Activated T-cell treated with anti-CD3 and anti-CD28 coated beads for 4 hours (primary cell): Measurements from ENCODE around the gene UVRAG.
"Not testable (repeated sequence)": the region's sequence is repeated elsewhere in the genome, so short reads cannot be mapped to it uniquely, and the experiment has no call there.

Experiments
- DNase-seq: peaks from one replicate; pipeline ENCODE4 v3.0.0-alpha.2; 2020

UVRAG gene

DNA sequence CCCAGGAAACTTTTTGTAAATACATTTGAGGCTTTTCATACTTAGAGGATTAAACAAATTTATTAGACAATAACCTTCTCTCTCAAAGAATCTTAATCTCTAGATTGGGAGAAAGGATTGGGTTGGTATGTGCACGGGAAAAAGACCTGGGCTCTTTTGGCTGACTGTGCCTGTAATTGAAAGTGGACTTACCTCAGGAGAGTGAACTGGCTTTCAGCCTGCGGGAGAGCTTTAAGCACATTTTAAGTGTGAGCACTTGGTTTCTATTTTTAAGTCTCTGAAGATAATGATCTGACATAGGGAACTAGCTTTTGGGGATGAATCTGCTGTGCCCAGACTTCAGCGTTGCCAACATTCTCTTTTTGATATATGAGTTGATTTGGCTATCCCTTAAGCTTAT lies 35.8 kb downstream of the UVRAG start:
- no peak for DNase-seq

- DNase-seq: no peak
These were observed 36.2 kb downstream of the UVRAG start for GRCh38 chr11:75851203-75851602.

DNA sequence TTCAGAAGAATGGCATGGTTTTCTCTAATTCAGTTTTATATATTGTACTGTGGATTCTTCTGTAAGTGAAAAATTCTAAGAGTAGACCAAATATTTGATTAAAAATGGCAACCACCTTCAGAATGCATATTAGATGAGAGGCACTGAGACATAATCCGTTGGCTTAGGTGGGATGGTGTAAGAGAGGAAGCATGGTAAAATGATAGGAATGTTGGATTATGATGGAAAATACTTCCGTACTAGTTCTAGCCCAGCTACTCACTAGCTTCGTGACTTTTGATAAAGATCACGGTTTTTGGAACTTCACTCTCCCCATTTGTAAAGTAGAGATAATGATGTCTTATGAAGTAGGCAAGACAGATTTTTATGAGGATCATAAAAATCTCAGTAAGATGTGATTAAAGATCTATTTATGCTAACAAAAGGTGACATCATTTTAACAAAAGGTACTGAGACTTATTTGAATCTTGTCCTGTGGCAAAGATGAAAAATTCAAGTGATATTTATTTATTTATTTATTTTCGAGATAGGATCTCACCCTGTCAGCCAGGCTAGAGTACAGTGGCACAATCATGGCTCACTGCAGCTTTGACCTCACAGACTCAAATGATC lies 37.5 kb downstream of the UVRAG start:
- no peak for DNase-seq

DNA sequence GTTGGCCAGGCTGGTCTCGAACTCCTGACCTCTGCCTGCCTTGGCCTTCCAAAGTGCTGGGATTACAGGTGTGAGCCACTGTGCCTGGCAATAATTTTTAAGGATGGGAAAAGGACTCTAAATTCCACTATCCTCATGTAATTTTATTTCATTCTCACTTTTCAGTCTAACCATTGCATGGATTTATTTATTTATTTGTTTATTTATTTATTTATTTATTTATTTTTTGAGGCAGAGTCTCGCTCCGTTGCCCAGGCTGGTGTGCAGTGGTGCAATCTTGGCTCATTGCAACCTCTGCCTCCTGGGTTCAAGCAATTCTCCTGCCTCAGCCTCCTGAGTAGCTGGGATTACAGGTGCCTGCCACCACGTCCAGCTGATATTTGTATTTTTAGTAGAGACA lies 38.6 kb downstream of the UVRAG start:
- DNase-seq: not testable (repeated sequence)

- DNase-seq: no peak
These were observed 39.0 kb downstream of the UVRAG start for GRCh38 chr11:75853971-75854370.

- DNase-seq: no peak
These were observed 40.2 kb downstream of the UVRAG start for GRCh38 chr11:75855206-75855605.

DNA sequence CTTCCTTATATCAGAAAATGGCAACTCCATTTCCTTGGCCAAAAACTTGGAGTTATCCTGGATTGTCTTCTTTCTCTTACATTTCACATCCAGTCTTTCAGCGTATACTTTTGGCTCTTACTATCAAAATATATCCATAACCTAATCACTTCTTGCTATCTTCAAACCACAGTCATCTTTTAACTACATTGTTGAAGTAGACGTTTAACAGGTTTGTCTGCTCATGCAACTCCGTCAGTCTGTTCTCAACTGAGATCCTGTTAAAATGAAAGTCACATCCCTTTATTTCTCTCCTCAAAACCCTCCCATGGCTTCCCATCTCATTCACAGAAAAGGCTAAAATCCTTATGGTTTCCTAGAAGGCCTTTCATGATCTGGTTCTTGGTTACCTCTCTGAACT lies 41.9 kb downstream of the UVRAG start:
- no peak for DNase-seq

DNA sequence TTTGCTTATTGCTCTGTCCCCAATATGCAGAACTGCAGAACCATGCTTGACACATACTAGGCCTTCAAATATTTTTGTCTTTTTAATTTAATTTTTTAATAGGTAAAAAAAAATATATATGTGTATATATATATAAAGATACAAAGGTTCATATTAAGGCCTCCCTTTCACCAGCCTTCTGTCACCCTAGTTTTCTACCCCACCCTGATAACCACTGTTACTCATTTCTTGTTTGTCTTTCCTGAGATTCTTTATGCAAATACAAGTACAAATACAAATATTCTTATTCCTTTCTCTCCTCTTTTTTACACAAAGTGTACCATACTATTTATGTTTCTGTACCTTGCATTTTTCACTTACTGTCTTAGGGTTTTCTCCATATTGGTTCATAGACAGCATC lies 43.0 kb downstream of the UVRAG start:
- no peak for DNase-seq

DNA sequence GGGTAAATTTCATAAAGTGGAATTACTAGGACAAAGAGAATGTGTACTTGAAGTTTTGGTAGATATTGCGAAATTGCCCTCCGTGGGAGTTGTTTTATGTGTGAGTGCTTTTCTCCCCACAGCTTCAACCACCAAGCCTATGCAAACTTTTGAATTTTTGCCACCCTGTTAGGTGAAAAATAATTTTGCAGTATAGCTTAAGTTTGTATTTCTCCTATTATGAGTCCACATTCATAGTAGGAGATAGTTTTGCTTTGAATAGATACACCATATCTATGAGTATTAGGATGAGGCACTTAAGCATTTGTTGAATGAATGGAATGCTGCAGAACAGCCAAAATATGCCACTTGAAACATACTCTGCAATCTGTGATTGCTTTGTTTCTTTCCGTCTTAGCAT lies 43.6 kb downstream of the UVRAG start:
- DNase-seq: no peak

- no peak for DNase-seq
These were observed 44.6 kb downstream of the UVRAG start for GRCh38 chr11:75859614-75860013.

DNA sequence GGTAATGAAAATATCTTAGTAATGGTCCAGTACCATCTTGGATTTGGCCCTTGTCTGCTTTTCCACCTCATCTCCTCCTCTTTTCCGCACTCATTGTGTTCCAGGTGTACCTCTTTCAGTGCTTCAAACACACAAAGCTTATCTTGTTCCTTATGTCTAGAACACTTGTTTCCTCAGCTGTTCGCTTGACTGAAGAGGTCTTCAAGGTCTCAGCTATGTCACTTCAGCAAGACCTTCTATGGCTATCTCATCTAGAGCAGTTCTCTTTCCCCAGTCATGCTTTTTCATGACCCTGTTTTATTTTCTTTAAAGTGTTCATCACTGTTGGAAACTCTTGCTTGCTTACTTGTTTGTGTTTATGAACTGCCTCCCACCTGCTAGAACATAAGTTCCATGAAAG lies 47.4 kb downstream of the UVRAG start:
- DNase-seq: no peak

GRCh38 chr11:75867778-75868374 lies 52.9 kb downstream of the UVRAG start:
- DNase-seq: peak; percentile 33

DNA sequence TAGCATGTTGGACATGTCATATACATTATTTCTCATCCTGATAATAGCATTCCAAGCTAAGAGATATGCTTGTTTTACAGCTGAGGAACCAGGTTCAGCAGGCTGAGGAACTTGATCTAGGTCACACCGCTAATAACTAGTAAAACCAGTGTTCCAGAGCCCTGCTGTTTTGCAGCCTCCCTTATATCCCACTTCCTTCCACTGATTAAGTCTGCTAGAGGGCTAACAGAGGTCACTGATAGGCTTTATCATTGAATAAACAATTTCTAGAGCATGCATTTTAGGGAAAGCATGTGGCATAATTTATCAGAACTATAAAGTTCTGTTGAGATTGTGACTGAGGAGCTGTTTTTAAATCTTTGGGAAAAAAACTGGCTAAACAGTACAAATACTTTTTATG lies 54.0 kb downstream of the UVRAG start:
- DNase-seq: no peak

DNA sequence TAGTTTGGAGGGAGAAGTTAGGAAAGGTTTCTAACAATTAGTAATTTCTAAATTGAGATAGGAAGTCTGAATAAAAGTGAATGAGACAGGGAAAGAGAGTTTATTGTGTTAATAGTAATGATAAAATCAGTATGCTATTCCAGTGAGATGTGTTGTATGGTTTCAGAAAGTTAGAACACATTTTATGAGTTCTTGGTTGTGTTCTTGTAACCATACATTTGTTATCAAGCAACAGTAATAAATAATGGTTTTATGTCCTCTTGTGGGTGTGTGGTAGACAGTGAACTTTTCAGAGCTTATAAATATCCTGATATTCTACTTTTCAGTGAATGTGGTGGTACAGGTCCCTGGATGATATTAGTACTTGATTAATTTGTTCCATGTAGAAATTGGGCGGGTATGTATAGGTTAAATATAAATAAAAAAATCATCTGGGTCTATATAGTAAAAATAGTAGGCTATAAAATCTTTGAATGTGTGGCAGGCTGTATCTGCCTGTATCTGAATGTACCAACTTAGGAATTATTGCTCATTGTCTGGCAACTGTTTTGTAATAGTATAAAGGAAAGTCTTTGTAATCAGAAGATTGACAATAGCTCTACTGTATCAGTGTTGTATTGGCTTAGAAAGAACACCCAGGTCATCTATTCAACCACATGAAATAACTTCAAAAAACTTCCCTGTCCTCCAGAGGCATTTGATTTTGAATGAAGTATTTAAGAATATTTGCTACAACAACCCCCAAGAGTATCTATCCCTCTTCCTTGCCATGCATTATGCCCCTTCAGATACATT lies 54.8 kb downstream of the UVRAG start:
- DNase-seq: no peak

- no peak for DNase-seq
These were observed 57.9 kb downstream of the UVRAG start for GRCh38 chr11:75872887-75873416.

DNA sequence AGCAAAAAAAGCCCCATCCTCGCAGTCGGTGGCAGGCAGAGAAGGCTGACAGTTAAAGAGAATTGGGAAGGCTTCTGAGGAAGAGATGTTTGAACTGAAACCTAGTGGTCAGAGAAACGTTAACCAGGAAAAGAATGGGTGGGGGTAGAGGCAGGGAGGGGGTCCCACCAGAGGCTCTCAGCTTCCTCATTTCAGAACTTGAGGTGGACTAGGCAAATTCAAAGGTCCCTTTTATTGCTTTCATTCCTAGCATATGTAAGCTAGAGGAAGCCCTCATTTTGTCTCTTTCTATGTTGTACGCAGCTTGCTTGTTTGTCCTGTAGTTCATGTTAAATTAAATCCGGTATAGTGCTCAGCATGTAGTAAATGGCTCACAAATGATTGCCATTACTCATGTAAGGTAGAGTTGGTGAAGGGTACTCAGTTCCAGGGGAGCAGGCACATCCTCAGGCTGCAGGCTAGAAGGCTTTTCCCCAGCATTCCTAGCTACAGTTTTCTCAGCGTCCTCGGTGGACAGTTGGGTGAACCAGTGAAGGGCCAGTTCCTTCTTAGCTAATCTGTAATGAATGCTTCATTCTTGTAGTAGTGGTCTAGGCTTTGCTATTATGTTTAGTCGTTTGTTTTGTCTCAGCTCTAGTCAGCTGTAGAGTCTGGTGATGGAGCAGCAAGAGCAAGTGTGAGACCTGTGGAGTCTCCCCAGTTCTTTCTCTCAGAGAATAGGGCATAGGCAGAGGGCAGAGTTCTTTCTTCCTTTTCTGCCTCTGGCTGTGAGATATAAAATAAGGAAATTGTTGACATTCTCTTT lies 58.6 kb downstream of the UVRAG start:
- DNase-seq: no peak

DNA sequence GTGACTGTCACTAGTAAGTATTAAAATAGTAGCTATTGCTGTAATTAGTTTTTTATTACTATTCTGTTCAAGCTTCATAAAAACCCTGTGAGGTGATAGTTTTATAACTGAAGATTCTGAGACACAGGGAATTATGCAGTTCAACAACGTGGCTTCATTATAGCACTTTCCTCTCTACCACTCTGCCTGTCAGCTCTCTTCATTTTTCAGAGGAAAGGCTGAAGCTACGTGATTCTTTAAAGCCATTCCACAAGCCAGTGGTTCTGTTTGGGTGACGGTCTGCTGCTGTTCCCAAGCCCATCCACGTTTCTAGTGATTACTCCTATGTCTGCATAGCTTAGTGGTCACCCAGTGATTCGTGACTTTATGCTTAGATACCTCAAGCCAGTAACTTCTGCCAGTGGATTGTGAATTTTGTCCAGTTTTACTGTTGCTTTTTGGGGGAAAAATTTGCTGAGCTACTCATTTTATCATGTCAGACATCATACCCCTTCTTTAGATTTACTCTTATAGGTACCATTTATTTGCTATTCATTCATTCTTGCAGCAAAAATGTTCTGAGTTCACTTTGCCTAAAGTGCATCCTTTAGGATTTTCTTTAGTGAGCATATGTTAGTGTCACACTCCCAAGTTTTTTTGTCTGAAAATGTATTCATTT lies 59.8 kb downstream of the UVRAG start:
- no peak for DNase-seq

- not testable (repeated sequence) for DNase-seq
These were observed 62.3 kb downstream of the UVRAG start for GRCh38 chr11:75877327-75877726.

DNA sequence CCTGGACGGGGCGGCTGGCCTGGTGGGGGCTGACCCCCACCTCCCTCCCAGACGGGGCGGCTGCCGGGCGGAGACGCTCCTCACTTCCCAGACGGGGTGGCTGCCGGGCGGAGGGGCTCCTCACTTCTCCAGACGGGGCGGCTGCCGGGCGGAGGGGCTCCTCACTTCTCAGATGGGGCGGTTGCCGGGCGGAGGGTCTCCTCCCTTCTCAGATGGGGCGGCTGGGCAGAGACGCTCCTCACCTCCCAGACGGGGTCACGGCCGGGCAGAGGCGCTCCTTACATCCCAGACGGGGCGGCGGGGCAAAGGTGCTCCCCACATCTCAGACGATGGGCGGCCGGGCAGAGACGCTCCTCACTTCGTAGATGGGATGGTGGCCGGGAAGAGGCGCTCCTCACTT lies 62.9 kb downstream of the UVRAG start:
- DNase-seq: not testable (repeated sequence)

DNA sequence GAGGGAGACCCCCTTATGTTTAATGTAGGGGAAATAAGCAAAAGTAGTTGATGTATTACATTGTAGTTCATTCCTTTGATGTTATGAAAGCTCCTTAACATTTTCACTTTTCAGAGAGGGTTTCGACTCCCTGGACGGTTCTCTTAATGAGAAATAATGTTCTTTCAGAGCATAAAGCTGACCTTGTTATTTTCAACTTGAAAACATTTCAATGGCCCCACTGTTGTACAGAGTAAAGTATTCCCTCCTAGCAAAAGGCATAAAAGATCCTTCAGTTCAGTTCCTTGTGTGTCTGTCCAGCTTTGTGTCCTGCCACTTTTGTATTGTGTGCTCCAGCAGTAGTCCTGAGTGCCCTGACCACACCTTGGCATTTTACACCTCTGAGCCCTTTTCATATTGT lies 63.9 kb downstream of the UVRAG start:
- no peak for DNase-seq

GRCh38 chr11:75879737-75880136 lies 64.7 kb downstream of the UVRAG start:
- no peak for DNase-seq

GRCh38 chr11:75880343-75880742 lies 65.3 kb downstream of the UVRAG start:
- DNase-seq: not testable (repeated sequence)

GRCh38 chr11:75884321-75884720 lies 69.3 kb downstream of the UVRAG start:
- no peak for DNase-seq
